ENCODE measurements around the gene TTC23.

The TTC23 gene

DNA sequence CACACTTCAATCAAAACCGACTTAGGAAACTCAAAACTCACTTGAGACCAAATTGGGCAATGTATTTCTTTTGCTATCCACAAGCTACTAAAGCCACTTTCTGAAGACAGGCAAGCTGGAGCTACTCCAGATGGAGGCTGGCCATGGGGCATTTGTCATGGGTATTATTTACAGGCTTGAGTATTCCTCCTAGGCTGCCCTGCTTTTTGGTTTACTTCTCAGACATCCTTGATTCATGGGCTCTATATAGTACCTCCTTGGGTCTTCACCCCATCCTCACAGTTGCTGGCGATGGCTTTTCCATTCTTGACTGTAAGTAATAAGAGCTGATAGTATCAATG lies 163.1 kb downstream of the TTC23 start:
- no peak for DNase-seq (ENCODE audit: low spot score)
- in situ Hi-C loops (cut with MboI; ENCODE audit: low sequenced_read_pairs, unreplicated experiment) = loop anchor here (25.0 kb wide), 1 partner anchor 574 kb away; no protein-coding TSS in a partner anchor
- TF ChIP-seq, protein P1, sequence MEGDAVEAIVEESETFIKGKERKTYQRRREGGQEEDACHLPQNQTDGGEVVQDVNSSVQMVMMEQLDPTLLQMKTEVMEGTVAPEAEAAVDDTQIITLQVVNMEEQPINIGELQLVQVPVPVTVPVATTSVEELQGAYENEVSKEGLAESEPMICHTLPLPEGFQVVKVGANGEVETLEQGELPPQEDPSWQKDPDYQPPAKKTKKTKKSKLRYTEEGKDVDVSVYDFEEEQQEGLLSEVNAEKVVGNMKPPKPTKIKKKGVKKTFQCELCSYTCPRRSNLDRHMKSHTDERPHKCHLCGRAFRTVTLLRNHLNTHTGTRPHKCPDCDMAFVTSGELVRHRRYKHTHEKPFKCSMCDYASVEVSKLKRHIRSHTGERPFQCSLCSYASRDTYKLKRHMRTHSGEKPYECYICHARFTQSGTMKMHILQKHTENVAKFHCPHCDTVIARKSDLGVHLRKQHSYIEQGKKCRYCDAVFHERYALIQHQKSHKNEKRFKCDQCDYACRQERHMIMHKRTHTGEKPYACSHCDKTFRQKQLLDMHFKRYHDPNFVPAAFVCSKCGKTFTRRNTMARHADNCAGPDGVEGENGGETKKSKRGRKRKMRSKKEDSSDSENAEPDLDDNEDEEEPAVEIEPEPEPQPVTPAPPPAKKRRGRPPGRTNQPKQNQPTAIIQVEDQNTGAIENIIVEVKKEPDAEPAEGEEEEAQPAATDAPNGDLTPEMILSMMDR (IDR thresholded peaks at IDR 0.05; ENCODE audit: borderline replicate concordance, control extremely low read depth, extremely low read depth, insufficient read depth, missing control alignments) = no peak
